ENCODE measurements around the gene PAK1.

DNA sequence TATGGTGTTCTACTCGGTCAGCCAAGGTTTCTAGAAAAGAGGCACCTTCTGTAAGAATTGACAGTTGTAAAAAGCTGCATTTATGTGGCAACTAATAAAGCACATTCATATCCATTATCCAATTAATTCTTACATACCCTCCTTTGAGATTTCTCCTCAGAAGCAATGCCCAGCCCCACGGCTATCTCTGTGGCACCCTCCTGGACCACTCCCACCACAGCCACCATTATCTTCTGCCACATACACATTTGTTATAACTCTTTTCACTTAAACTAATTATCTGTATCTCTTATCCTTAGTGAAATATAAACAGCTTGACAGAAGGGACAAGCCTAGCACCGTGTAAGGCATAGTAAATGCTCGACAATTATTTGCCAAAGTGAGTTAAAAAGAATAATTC, 48.5 kb downstream of the PAK1 start:
- TF ChIP-seq, protein P1, sequence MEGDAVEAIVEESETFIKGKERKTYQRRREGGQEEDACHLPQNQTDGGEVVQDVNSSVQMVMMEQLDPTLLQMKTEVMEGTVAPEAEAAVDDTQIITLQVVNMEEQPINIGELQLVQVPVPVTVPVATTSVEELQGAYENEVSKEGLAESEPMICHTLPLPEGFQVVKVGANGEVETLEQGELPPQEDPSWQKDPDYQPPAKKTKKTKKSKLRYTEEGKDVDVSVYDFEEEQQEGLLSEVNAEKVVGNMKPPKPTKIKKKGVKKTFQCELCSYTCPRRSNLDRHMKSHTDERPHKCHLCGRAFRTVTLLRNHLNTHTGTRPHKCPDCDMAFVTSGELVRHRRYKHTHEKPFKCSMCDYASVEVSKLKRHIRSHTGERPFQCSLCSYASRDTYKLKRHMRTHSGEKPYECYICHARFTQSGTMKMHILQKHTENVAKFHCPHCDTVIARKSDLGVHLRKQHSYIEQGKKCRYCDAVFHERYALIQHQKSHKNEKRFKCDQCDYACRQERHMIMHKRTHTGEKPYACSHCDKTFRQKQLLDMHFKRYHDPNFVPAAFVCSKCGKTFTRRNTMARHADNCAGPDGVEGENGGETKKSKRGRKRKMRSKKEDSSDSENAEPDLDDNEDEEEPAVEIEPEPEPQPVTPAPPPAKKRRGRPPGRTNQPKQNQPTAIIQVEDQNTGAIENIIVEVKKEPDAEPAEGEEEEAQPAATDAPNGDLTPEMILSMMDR (IDR thresholded peaks at IDR 0.05) = no peak
- no peak for TF ChIP-seq POLR2A (IDR thresholded peaks at IDR 0.05)
